CD4-positive, alpha-beta T cell treated with Interleukin-4 for 4 hours (primary cell): ENCODE results near the gene MAMSTR.
"Not testable (repeated sequence)": the region's sequence is repeated elsewhere in the genome, so short reads cannot be mapped to it uniquely, and the experiment has no call there.

Source experiments
- DNase-seq: peaks from one replicate; pipeline ENCODE4 v3.0.0-alpha.2; 2020

MAMSTR gene

GRCh38 chr19:48683349-48683748, 36.2 kb downstream of the MAMSTR start:
- DNase-seq = peak; percentile 3

- no peak for DNase-seq
These were observed 38.4 kb downstream of the MAMSTR start for GRCh38 chr19:48681127-48681470.

GRCh38 chr19:48680436-48681126, 38.9 kb downstream of the MAMSTR start:
- DNase-seq = no peak

GRCh38 chr19:48680006-48680405, 39.5 kb downstream of the MAMSTR start:
- not testable (repeated sequence) for DNase-seq

GRCh38 chr19:48678201-48678600, 41.3 kb downstream of the MAMSTR start:
- no peak for DNase-seq

- DNase-seq = no peak
These were observed 42.6 kb downstream of the MAMSTR start for GRCh38 chr19:48676887-48677286.

GRCh38 chr19:48676487-48676886, 43.0 kb downstream of the MAMSTR start:
- DNase-seq = no peak

GRCh38 chr19:48674921-48675824, 44.4 kb downstream of the MAMSTR start:
- peak; percentile 75 for DNase-seq

GRCh38 chr19:48674216-48674809, 45.2 kb downstream of the MAMSTR start:
- DNase-seq = no peak

GRCh38 chr19:48673436-48674100, 46.0 kb downstream of the MAMSTR start:
- DNase-seq = no peak

GRCh38 chr19:48672994-48673393, 46.5 kb downstream of the MAMSTR start, which contains the start of gene NTN5:
TSS of gene NTN5 (minus strand) at chr19:48673017. CDS start at chr19:48670986, 2,031 bp downstream.
- DNase-seq = no peak

GRCh38 chr19:48671446-48671995, 48.0 kb downstream of the MAMSTR start:
- no peak for DNase-seq

GRCh38 chr19:48670699-48671445, 48.7 kb downstream of the MAMSTR start:
- DNase-seq = no peak

- no peak for DNase-seq
These were observed 49.4 kb downstream of the MAMSTR start for GRCh38 chr19:48669903-48670668.

GRCh38 chr19:48668761-48669160, 50.8 kb downstream of the MAMSTR start:
- DNase-seq = no peak

- DNase-seq = no peak
These were observed 51.2 kb downstream of the MAMSTR start for GRCh38 chr19:48668332-48668731.

GRCh38 chr19:48665786-48666185, 53.7 kb downstream of the MAMSTR start:
- DNase-seq = no peak

- DNase-seq = no peak
These were observed 55.0 kb downstream of the MAMSTR start for GRCh38 chr19:48664476-48664875.

GRCh38 chr19:48663667-48664066, 55.9 kb downstream of the MAMSTR start:
- no peak for DNase-seq
